Jurkat, Clone E6-1 (cell line): ENCODE results near the gene SSC5D. TPM values are rescaled to one million over a fixed set of nuclear protein-coding genes. Genes with fewer than 3 reads are reported as not detected.
"Not testable (repeated sequence)": the region's sequence is repeated elsewhere in the genome, so short reads cannot be mapped to it uniquely, and the experiment has no call there.

Source experiments
- DNase-seq: peaks from one replicate; pipeline ENCODE4 v3.0.0-alpha.2; 2011; ENCODE audit warnings: low read depth, low spot score
- H3K4me3 ChIP-seq: 2 replicates; pipeline ENCODE4 v1.5.1; 2011; ENCODE audit warnings: mild to moderate bottlenecking, low read length, control low read depth, moderate library complexity
- polyA plus RNA-seq: library from polyadenylated mRNA; unstranded; fragments of >200 nt; gene quantifications from one replicate; pipeline ENCODE4 v1.2.1, GENCODE V29; 2012; ENCODE audit warnings: missing spikeins; ENCODE audit not compliant: insufficient read length, insufficient read depth

The SSC5D gene
- polyA plus RNA-seq = 0.48 TPM

DNA sequence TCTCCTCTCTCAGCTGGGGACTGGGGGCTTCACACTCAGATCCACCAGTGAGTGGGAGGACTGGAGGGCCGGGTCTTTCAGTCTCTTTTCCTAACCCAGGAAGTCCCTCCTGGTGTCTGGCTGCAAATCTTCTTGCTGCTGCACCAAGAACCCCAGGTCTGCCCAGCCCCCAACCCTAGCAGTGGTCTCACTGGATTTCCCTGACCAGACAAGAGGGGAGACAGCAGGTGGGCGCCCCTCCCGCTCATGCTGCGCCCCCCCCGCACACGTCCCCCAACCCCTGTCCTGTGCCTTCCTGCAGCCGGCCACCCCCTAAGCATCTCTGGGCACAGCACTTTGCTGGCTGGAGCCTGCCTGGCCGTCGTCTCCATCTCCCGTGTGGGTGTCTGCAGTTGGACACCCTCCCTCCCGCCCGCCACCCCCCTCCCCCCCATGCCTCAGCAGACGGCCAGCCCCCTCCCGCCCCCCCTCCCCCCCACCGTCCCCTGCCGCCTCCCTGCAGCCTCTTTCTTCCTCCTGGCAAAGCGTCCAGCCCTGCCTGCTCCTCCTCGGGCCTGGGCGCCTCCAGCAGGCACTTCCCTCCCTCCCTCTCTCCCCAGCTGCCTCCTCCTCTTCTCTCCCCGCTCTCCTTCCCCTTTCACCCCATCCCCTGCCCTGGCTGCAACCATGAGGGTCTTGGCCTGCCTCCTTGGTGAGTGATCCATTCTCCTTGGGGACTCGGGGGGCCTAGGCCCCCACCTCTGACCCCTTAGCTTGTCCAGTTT, at the start of gene SSC5D:
Gene SSC5D, plus strand, starts transcription at position 513 of the 764 bp plus-strand sequence. Its CDS starts 154 bp downstream, at position 667.
- no peak within 1 kb of the TSS for H3K4me3 ChIP-seq
- no peak for DNase-seq

GRCh38 chr19:55439052-55439451, 49.2 kb upstream of the SSC5D start:
- no peak for DNase-seq
- no peak overlapping the region for H3K4me3 ChIP-seq

DNA sequence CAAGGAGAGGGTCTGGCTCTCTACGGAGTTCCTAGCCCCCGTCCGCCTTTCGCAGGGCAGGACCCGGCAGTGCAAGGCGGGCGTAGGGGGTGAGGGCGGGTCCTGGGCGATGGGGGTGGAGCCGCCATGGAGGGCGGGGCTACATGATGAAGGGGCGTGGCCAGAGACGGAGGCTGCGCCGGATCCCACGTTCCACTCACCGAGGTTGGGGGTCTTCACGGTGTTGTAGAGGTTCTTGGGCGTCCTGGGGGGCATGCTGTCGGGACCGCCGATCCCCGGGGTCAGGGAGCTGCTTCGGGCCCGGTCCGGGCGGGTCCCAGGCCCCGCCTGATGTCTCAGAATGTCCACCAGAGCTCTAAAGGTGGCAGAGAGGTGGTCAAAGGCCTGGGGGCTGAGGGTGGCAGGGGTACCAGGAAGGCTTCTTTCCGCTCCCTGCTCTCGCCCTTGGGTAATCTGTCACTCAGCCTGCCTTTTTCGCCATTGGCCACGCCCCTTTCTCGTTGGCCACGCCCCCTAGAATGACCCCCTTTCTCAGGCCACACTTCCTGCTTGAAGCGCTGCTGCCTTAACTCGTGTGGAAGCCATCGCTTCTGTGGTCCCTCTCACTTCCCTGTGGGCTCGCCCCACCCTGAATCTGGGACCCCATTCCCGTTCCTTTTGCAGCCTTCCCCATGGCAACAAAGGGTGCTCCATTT, 47.7 kb upstream of the SSC5D start:
- DNase-seq = no peak
- no peak overlapping the region for H3K4me3 ChIP-seq

GRCh38 chr19:55441319-55441691, 46.9 kb upstream of the SSC5D start:
- no peak for DNase-seq
- no peak overlapping the region for H3K4me3 ChIP-seq

GRCh38 chr19:55441692-55442321, 46.4 kb upstream of the SSC5D start:
- DNase-seq = no peak
- H3K4me3 ChIP-seq = no peak overlapping the region

GRCh38 chr19:55442372-55442961, 45.8 kb upstream of the SSC5D start:
- H3K4me3 ChIP-seq = no peak overlapping the region

DNA sequence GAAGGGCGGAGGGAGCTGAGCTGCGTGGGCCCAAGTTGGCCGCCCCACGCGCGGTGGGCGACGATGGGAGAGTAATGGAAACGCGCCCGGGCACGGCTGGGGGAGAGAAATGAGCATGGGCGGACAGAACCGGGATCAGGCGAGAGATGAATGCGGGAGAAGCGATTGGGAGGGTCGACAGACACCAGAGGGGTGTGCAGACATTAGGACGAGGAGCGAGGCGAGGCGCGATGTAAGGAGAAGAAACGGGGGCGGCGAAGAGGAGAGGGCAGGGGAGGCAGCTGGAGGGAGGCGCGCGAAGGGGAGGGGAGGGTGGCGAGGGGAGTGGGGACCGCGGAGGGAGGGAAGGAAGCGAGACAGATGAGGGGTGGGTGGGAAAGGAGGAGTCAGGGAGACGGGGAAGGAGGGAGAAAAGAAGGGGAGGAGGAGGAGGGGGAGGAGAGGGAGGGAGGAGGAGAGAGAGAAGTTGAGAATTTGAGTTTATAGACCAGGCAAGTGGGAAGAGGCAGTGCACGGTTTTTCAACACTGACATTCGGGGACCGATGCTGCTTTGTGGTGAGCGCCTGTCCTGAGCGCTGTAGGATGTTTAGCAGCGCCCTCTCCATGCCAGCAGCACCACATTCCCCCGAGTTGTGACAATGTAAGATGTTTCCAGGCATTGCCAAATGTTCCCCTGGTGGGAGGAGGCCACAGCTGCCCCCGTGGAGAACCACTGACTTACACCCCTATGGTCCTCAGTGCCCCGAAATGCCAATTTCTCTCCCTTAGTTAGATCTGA, 45.0 kb upstream of the SSC5D start, which contains the start of gene SHISA7:
Gene SHISA7, minus strand, starts transcription at position 256 of the 779 bp plus-strand sequence. CDS start 437 bp downstream, outside the sequence.
- no peak for DNase-seq
- H3K4me3 ChIP-seq = no peak within 1 kb of the TSS

More at GRCh38 chr19:55442372-55442961, 45.8 kb upstream of the SSC5D start:
- DNase-seq = no peak

- no peak overlapping the region for H3K4me3 ChIP-seq
- DNase-seq = no peak
Observed at GRCh38 chr19:55443824-55444480, 44.3 kb upstream of the SSC5D start.

- DNase-seq = no peak
- H3K4me3 ChIP-seq = no peak overlapping the region
Observed at GRCh38 chr19:55444646-55445045, 43.6 kb upstream of the SSC5D start.

DNA sequence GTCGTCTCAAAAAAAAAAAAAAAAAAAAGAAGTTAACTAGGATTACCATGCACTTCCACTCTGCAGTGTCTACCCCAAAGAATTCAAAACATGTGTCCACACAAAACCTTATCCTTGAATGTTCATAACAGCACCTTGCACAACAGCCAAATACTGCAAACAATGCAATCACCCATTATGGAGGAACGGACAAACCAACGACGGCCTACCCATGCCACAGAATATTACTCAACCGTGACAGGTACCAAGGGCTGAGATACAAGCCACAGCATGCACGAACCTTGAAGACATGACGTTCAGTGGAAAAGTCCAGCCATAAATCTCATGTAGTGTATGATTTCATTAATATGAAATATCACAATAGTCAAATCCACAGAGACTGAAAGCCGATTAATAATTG, 42.2 kb upstream of the SSC5D start:
- no peak overlapping the region for H3K4me3 ChIP-seq
- DNase-seq = no peak

- no peak for DNase-seq
Observed at GRCh38 chr19:55447421-55448174, 40.6 kb upstream of the SSC5D start.

DNA sequence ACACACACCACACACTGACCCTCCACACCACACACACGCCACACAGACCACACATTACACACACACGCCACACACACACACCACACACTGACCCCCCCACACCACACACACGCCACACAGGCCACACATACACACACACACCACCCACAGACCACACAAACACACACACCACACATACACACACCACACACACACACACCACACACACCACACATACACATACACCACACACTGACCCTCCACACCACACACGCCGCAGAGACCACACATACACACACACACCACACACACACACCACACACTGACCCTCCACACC, 40.1 kb upstream of the SSC5D start:
- not testable (repeated sequence) for DNase-seq, H3K4me3 ChIP-seq

More at GRCh38 chr19:55447421-55448174, 40.6 kb upstream of the SSC5D start:
- H3K4me3 ChIP-seq = no peak overlapping the region

- no peak overlapping the region for H3K4me3 ChIP-seq
- no peak for DNase-seq
Observed at GRCh38 chr19:55449469-55449868, 38.8 kb upstream of the SSC5D start.

- peak overlapping the region; percentile 60; the same call in 1 of the 2 replicates for H3K4me3 ChIP-seq
- DNase-seq = no peak
Observed at GRCh38 chr19:55451163-55451964, 36.9 kb upstream of the SSC5D start.

GRCh38 chr19:55451965-55452748, 36.1 kb upstream of the SSC5D start:
- no peak for DNase-seq
- peak overlapping the region; percentile 60 for H3K4me3 ChIP-seq

DNA sequence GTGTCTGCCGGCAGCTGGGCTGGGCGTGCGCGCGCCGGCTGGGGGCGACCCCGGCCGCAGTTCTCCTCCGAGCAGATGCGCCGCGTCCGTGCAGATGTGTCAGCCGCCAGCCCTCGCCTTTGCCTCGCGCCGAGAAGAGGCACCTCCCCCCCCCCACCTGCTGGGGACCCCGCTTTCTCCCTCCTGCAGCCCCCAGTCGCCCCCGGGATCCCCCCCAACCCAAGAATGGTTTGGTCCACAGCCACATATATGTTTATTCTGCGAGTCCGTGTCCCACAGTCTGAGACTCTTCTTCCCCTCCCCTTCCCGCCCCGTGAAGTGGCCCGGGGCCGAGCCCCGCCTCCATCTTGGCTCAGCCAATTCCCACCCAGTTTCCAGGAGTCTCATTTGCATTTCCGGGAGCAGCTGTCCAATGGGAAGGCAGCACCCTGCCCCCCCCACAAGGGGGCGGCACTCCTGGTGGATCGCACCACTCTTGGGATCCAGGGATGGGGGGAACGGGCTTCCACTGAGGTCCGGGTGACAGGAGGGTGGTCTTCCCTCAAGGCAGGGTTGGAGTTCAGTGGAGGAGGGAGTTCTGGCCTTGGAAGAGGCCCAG, 35.4 kb upstream of the SSC5D start:
- DNase-seq = peak; percentile 95
- H3K4me3 ChIP-seq = peak overlapping the region; percentile 60
